ENCODE measurements around the gene SYCP2L.

SYCP2L gene

DNA sequence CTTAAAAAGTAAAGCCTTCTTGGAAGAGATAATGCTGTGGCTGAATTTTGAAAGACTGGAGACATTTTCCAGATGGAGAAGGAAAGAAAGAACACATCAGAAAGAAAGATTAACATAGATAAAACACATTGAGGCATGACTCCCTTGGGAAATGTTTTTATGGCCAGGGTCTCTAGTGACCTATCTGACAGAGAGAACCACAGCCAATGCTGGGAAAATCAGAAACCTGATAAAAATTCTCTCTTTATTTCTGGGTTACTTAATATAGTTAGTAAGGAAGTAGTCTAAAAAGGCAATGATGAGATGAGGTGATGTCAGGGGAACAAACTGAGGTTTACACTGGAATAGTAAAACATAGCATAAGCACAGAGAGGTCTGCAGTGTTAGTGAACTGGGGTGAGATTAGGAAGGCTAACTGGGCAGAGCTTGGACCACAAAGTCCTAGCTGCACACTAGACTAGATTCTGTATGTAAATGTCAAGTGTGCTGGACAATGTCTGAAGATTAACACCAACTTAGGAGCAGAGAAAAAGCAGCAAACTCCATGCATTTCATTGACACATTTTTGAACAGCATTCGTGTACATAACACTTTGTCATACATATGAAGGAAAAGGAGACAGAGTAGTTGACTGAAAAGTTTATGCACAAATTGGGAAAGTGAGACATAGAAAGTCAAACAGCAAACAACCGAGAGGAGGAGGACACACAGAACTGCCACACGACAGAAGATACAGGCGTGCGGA lies 126.3 kb downstream of the SYCP2L start:
- no peak overlapping the region for H3K27ac Mint-ChIP-seq
- H3K4me3 Mint-ChIP-seq = no peak overlapping the region
- no peaks in the 10 kb centered on the region for H3K4me1 Mint-ChIP-seq (ENCODE audit: low read depth)
- DNase-seq (ENCODE audit: low spot score) = no peak
- peaks cover 26% of the 10 kb centered on the region for H3K27me3 Mint-ChIP-seq (ENCODE audit: low read depth)
- no peaks in the 10 kb centered on the region for H3K9me3 Mint-ChIP-seq
- H3K36me3 Mint-ChIP-seq (ENCODE audit: low read depth) = no peaks in the 10 kb centered on the region

DNA sequence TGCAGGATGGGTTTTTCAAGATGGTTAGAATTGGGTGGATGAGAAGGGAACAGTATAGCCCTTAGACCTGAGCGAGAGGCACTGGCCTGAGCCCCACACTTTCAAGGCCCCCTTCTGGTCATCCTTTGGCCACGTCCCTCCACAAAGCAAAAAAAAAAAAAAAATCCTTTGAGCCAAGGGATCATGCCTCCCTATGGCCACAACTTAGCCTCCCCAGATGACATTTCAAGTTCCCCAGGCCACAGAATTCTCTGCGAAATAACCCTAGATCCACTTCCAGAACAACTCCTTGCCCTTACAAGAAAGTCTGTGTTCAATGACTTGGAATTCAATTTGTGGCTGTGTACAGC lies 126.8 kb downstream of the SYCP2L start:
- no peak overlapping the region for H3K4me3 Mint-ChIP-seq
- no peaks in the 10 kb centered on the region for H3K9me3 Mint-ChIP-seq
- no peaks in the 10 kb centered on the region for H3K36me3 Mint-ChIP-seq (ENCODE audit: low read depth)

DNA sequence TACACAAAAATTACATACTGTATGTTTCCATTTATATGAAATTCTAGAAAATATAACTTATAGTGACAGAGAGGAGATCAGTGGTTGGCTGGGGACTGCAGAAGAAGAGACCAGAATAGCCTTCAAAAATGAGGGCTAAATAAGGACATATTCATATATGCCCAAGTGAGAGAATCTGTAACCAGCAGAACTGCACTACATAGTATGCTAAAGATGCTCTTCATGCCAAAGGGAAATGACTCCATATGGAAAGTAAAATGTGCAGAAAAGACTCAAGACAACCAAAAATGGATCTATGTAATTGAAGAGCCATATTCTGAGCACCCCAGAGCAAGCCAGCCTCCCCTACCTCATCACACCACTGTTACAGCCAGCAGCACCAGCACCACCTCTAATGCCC lies 128.2 kb downstream of the SYCP2L start:
- Mint-ChIP-seq H3K27me3 (ENCODE audit: low read depth) (peaks cover 23% of the 10 kb centered on the region), H3K36me3 (ENCODE audit: low read depth) (no peaks in the 10 kb centered on the region), H3K4me1 (ENCODE audit: low read depth) (no peaks in the 10 kb centered on the region), H3K27ac (no peak overlapping the region), H3K9me3 (no peaks in the 10 kb centered on the region), H3K4me3 (no peak overlapping the region)
- DNase-seq (ENCODE audit: low spot score) = no peak

More for the DNA sequence above, 126.8 kb downstream of the SYCP2L start:
- Mint-ChIP-seq H3K27me3 (ENCODE audit: low read depth) (peaks cover 26% of the 10 kb centered on the region), H3K4me1 (ENCODE audit: low read depth) (no peaks in the 10 kb centered on the region), H3K27ac (no peak overlapping the region)
- DNase-seq (ENCODE audit: low spot score) = no peak

DNA sequence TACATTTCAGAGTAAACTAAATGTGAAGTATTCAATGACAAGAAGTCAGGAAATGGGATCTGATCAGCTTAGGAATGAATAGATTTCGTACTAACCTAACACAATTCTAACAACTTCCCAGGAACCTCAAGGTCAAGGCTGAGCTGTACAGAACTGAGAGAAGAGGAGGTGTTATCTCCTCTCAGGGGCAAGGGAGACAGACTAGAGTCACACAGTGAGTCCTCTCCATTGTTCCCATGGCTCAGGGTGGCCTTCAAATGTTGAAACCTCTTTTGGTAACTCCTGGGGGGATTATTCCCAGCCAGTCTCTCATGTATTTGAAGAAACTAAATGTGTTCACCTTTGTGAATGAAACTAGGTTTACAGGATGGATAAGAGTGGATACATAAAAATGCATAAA lies 129.6 kb downstream of the SYCP2L start:
- H3K36me3 Mint-ChIP-seq (ENCODE audit: low read depth) = no peaks in the 10 kb centered on the region
- H3K4me3 Mint-ChIP-seq = no peak overlapping the region
- no peaks in the 10 kb centered on the region for H3K4me1 Mint-ChIP-seq (ENCODE audit: low read depth)
- H3K27me3 Mint-ChIP-seq (ENCODE audit: low read depth) = peaks cover 28% of the 10 kb centered on the region
- no peaks in the 10 kb centered on the region for H3K9me3 Mint-ChIP-seq
- no peak overlapping the region for H3K27ac Mint-ChIP-seq
- DNase-seq (ENCODE audit: low spot score) = no peak

DNA sequence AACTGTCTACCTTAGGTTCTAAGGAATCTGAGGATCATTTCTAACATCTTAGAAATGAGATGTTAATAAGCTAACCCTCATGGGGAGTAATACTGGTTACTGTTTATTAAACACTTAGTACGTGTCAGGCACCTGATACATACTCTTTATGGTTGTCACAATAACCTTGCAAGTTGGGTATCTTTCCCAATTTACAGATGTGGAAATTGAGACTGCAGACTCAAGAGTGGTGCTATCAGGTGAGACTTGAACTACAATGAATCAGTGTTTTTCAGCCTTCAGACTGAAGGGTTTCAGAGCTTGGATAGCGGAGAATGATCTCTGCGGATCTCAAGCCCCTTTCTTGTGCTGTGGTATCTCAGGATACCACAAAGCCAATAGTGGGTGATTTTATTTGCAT lies 130.2 kb downstream of the SYCP2L start:
- no peak for DNase-seq (ENCODE audit: low spot score)
- Mint-ChIP-seq H3K27me3 (ENCODE audit: low read depth) (peaks cover 26% of the 10 kb centered on the region), H3K36me3 (ENCODE audit: low read depth) (no peaks in the 10 kb centered on the region), H3K27ac (no peak overlapping the region), H3K4me1 (ENCODE audit: low read depth) (no peaks in the 10 kb centered on the region), H3K4me3 (no peak overlapping the region), H3K9me3 (no peaks in the 10 kb centered on the region)

DNA sequence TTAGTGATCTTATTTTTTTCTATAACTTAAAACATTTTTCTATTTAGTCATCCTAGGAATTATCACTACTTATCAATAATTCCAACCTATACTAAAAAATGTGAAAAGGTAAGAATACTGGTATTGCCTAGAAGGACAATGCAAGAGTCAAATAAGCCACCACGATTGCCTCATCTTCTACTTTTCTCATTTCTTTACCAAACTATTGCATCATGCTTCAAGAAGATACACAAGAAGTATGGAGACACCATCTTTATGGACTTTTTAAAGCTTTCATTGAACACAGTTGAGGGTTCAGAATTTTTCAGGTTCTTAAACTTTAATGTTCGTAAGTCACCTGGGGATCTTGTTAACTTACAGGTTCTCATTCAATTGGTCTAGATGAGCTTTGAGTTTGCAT lies 131.4 kb downstream of the SYCP2L start:
- no peaks in the 10 kb centered on the region for H3K36me3 Mint-ChIP-seq (ENCODE audit: low read depth)
- no peaks in the 10 kb centered on the region for H3K4me1 Mint-ChIP-seq (ENCODE audit: low read depth)
- peaks cover 23% of the 10 kb centered on the region for H3K27me3 Mint-ChIP-seq (ENCODE audit: low read depth)
- no peak overlapping the region for H3K4me3 Mint-ChIP-seq
- no peak for DNase-seq (ENCODE audit: low spot score)
- no peak overlapping the region for H3K27ac Mint-ChIP-seq
- no peaks in the 10 kb centered on the region for H3K9me3 Mint-ChIP-seq

DNA sequence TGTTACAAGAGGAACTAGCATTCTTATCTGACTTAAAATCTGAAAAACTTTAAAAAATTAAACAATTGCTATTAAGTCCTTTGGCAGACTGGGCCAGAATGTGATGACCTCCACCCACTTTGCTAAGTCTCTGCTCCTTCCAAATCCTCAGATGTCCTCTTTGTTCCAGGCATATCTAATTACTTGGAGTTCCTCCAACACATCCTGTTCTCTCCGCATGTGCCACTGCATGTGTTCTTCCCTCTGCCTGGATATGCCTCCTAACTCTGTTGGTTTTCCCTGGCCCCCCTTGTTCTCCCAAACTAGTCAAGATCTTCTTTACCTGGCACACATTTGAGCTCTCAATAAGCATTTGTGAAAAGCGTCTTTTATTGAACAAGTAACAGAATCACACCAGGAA lies 134.2 kb downstream of the SYCP2L start:
- Mint-ChIP-seq H3K4me3 (no peak overlapping the region), H3K36me3 (ENCODE audit: low read depth) (no peaks in the 10 kb centered on the region), H3K27ac (no peak overlapping the region), H3K27me3 (ENCODE audit: low read depth) (peaks cover 31% of the 10 kb centered on the region), H3K4me1 (ENCODE audit: low read depth) (no peaks in the 10 kb centered on the region), H3K9me3 (no peaks in the 10 kb centered on the region)
- no peak for DNase-seq (ENCODE audit: low spot score)

DNA sequence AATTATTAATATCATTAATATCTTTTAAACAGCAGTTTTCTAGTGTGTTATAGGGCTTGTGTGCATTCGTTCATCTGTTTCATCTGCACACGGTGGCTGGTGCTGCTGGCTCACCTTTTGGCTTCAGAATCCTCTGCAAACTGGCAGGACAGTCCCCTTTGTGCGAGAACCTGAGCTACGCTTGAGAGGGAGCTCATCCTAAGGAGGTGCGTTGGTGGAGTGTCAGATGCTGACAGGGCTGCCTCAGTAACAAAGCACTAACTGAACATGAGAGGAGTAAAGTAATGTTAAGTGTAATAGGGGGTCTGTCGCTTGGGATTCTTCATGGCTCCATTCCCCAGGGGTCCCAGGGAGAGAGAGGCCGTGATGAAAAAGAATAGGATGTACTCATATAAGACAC lies 134.9 kb downstream of the SYCP2L start:
- Mint-ChIP-seq H3K27ac (no peak overlapping the region), H3K9me3 (no peaks in the 10 kb centered on the region), H3K4me1 (ENCODE audit: low read depth) (no peaks in the 10 kb centered on the region), H3K36me3 (ENCODE audit: low read depth) (no peaks in the 10 kb centered on the region), H3K4me3 (no peak overlapping the region), H3K27me3 (ENCODE audit: low read depth) (peaks cover 34% of the 10 kb centered on the region)
- DNase-seq (ENCODE audit: low spot score) = no peak

DNA sequence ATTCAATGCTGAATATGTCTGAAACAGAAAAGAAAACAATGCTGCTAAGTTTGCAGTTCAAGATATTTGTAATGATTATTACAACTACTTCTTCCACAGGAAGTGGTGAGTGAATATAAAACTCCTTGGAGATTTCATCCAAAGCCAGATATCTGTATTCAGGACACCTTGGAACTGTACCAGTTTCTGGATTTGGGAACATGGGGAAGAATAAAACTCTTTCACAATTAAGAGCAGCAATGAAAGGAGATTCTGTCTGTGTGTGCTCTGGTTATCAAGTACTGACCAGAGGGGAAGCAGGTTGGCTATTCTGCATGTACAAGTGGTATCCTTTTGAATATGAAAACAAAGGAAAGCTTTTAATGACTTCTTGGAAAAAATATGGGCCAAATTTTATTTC lies 136.2 kb downstream of the SYCP2L start:
- H3K27ac Mint-ChIP-seq = no peak overlapping the region
- H3K9me3 Mint-ChIP-seq = no peaks in the 10 kb centered on the region
- H3K27me3 Mint-ChIP-seq (ENCODE audit: low read depth) = peaks cover 37% of the 10 kb centered on the region
- DNase-seq (ENCODE audit: low spot score) = no peak
- H3K36me3 Mint-ChIP-seq (ENCODE audit: low read depth) = no peaks in the 10 kb centered on the region
- no peaks in the 10 kb centered on the region for H3K4me1 Mint-ChIP-seq (ENCODE audit: low read depth)
- no peak overlapping the region for H3K4me3 Mint-ChIP-seq

All from T-helper 2 cell treated with Interferon-gamma antibody and Interleukin-4, amounts not matched to agents 5 μg/mL and 100 μg/mL, for 36 hours (primary cell).